AML-193 (cell line): ENCODE results near the gene STAC.

Source experiments
- DNase-seq, 2 experiments: peaks; one replicate each; lab custom pipeline; 2025; lab: John Stamatoyannopoulos, UW

Gene STAC, protein sequence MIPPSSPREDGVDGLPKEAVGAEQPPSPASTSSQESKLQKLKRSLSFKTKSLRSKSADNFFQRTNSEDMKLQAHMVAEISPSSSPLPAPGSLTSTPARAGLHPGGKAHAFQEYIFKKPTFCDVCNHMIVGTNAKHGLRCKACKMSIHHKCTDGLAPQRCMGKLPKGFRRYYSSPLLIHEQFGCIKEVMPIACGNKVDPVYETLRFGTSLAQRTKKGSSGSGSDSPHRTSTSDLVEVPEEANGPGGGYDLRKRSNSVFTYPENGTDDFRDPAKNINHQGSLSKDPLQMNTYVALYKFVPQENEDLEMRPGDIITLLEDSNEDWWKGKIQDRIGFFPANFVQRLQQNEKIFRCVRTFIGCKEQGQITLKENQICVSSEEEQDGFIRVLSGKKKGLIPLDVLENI

GRCh38 chr3:36380221-36381031 is at the start of gene STAC:
STAC (plus strand) TSS chr3:36380504; CDS start chr3:36380644, 140 bp downstream.
- no peak for DNase-seq

DNA sequence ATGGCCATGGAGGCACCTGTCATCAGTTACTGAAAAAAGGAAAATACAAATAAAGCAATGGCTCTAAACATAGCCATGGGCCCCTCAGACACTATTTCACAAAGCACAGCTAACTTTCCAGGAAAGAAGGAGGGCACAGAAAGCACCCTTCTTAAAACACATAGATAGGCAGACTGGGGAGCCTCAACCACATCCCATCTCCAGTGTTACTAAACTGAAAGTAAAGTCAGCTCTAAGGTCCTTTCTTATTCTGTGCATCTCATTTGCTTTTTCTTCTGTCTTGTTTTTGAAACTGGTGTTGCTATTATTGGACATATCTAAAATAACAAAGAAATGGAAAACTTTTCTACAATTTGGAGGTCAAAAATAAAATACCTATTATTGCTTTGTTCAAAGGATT is 48.2 kb upstream of the STAC start:
- no peak for DNase-seq

GRCh38 chr3:36362216-36362615 is 18.1 kb upstream of the STAC start:
- no peak for DNase-seq

GRCh38 chr3:36362973-36363372 is 17.3 kb upstream of the STAC start:
- DNase-seq, result no peak

GRCh38 chr3:36364260-36364659 is 16.0 kb upstream of the STAC start:
- DNase-seq, result no peak

DNA sequence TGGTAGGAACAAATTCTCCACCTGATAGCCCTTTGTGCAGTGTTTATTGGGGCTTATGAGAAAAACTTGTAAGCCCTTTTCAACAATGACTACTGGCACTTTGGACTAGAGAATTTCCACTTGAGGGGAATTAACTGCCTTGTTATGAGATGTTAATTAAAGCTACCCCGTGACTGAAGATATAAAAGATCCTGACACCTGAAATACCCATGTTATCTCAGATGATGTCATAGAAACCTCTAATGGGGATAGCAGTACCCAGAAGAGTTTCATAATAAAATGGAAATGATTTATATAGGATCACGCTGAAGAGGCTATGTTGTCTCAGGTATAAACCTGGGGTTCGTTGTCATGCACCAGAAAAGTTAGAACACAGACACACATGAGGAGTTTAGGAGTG is 14.5 kb upstream of the STAC start:
- no peak for DNase-seq

GRCh38 chr3:36366308-36366707 is 14.0 kb upstream of the STAC start:
- no peak for DNase-seq

- no peak for DNase-seq
Measured at GRCh38 chr3:36367912-36368573, 12.3 kb upstream of the STAC start.

DNA sequence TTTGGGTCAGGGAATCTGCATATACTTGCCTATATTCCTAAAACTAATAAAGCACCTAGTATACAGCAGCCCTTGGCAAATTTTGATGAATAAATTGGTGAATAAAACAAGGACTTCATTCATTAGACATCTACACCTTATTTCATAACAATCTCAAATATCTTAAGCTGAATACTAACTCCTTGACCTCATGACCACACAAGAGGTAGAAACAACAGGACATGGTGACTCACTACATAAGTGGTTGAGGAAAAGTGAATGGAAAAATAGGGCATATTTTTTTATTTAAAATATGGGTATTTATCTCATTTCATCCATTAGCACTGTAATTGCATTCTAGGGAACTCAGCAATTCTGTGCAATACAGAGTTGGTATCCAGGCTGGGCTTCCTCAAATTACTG is 7.8 kb upstream of the STAC start:
- no peak for DNase-seq

DNA sequence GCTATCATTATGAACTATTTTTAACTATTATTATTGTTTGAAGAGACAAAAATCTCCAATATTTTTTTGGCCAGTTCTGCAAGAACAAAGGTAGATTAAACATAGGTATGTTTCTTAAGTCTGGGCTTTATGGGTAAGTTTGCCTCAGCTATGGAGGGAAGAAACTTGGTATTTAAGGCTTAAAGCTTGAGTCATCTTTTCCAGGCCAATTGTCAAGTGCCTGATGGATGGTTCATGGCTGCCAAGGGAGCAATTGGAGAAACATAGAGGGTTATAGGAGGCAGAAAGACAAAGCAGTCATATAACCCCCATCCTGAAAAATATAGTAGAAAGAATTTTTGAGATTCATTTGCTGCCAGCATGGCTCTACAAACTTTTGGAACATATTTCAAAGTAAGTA is 7.2 kb upstream of the STAC start:
- no peak for DNase-seq

DNA sequence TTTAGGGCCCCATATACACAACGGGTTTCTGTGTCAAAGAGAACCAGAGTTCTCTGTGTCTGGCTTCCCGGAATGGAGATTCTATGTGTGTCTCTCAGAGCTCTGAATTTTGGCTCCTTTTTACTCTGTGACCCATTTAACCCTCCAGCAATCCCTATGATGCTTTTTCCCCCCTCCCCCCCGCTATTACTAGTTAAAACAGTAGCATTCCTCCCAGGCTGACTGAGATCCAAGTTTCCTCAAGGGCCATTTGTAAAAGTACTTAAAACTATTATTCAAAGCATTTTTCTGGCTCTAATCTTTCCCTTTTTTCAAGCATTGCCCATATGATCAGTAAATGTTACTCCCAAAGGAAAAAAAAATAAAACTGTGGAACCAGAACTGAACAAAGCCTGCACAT is 6.6 kb upstream of the STAC start:
- no peak for DNase-seq

DNA sequence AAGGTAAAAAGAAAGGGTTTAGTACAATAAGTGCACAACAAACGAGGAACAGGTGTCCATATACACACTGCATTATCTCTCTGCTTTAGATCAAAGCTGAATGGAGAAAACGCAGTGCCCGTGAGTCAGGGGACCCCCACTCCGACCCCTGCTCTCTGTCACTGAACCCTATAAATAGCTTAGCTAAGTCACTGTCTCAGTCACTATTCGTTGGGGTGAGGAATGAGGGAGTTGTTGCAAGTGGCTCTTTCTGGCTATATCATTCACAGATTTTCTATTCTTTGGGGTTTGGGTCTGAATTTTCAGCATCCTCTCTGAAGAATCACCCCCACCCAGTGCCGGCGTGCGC is 458 bp upstream of the STAC start:
- DNase-seq, result no peak

DNA sequence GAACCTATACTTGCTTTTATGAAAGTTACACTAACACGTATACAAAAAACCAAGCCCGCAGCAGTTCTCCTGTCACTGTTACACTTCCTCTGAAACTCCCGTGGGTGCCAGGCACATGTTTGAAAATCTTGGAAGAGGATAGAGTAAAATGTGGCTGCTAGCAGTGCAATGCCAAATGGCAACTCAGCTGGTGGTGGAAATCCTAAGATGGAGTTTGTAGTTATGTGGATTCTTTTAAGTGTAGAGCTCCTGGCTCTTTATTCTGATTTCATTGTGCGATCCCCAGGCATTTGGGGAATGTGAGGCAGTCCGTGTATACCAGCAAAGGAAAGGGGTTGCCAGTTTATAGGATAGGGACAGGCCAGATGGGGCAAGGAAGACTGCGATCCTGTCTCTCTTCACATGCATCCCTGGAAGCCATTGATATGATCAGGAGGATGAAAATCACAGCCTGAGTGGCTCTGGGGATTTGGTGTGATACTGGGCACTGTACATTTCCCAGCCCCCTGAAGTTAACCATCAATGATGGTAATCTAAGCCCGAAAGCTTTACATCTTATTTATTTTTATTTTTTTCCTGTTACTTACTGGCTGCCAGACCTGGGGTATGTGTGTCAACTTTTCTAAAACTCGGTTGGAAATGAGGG is 1.1 kb downstream of the STAC start:
- DNase-seq, result no peak

- peak; percentile 88 for DNase-seq
Measured at GRCh38 chr3:36393563-36393962, 13.3 kb downstream of the STAC start.

DNA sequence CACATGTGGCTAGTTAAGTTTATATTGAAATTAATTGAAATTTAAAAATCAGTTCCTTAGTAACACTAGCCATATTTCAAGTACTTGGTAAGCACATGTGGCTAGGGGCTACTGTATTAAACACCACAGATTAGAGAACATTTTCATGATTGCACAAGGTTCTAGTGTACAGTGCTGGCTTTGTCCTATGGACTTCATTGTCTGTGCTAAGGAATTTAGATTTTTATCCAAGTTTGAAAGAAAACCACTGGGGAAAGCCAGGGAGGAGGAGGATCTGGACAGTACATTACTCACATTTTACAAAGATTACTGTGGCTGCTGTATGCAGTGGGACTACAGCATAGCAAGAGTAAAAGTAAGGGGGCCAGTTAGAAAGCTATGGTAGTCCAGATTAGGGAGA is 13.9 kb downstream of the STAC start:
- DNase-seq, result no peak

DNA sequence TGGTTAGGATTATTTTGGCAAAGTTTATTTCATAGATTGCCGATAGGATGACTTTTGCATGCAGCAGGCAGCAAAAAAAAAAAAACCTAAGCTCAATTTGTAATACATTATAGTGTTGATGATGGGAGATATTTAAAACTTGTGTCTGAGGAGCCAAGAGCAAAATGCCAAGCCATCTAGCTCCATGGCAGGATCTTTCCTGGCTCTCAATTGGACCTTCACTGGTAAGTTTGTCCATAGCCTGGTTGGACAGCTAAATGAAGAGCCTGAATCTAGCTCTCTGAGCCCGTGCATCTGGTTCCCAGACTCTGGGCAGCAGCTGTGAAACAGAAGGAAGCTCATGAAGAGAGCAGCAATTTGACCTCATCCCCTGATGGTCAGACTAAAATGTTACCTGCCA is 17.5 kb downstream of the STAC start:
- no peak for DNase-seq

DNA sequence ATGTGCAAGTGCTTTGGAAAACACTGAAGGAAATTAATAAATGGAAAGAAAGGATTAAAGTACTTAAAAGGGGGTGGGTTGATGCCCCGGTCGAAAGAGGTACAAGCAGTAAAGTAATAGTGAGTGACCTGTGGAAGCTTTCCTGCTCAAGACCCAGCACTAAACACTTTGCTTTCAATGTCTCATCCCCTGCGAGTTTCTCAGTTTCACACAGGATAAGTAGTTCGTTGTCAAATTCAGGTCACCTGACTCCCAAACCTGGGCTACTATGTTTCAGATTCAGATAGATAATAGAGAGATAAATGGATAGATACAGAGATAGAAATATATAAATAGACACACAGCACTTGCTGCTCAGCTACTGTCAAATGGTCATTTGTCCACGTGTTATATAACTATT is 19.6 kb downstream of the STAC start:
- DNase-seq, result no peak

DNA sequence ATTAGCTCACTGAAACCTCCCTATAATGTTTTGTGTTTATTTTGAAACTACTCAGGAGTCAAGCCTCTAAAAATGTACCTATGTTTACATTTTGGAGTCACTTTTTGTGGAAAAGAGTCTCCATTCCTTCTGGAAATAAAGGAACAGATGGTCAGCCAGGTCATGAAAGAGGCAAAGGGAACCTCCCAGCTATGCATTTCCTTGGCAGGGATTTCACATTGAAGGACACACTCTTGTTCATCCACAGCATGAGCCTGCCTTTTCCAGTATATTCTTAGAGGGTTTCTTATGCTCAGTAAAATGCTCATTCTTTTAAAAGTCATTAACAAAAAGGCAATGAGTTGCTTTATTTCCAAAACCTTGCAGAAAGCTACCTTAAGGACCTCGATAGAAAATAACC is 20.8 kb downstream of the STAC start:
- DNase-seq, result no peak

- DNase-seq, result no peak
Measured at GRCh38 chr3:36403661-36404060, 23.4 kb downstream of the STAC start.

DNA sequence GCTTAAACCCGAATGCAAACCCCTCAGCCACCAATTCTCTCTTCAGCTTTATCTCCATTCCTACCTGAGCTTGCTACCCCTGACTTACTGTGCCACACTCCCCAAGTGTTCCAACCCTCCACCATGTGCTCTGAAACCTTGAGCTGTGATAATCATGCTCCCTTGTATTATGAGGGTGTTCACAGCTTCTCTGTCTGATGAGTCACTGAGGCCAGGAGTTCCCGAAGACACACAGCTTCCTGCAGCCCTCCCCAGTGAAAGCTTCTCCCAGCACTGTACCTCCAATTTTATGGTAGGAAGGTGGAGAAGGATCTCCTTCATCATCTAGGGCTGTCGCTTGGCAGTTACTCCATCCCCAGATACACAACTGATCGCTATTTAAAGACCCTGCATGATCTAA is 24.9 kb downstream of the STAC start:
- no peak for DNase-seq

GRCh38 chr3:36408146-36408545 is 27.8 kb downstream of the STAC start:
- peak; percentile 32 to 46 for DNase-seq

- no peak for DNase-seq
Measured at GRCh38 chr3:36409862-36410261, 29.6 kb downstream of the STAC start.
